ENCODE measurements around the gene SH3RF3. TPM values are rescaled to one million over a fixed set of nuclear protein-coding genes. Genes with fewer than 3 reads are reported as not detected.

The SH3RF3 gene
- polyA plus RNA-seq, 4 donors = 4.5 to 6.4 (median 5.7) TPM

DNA sequence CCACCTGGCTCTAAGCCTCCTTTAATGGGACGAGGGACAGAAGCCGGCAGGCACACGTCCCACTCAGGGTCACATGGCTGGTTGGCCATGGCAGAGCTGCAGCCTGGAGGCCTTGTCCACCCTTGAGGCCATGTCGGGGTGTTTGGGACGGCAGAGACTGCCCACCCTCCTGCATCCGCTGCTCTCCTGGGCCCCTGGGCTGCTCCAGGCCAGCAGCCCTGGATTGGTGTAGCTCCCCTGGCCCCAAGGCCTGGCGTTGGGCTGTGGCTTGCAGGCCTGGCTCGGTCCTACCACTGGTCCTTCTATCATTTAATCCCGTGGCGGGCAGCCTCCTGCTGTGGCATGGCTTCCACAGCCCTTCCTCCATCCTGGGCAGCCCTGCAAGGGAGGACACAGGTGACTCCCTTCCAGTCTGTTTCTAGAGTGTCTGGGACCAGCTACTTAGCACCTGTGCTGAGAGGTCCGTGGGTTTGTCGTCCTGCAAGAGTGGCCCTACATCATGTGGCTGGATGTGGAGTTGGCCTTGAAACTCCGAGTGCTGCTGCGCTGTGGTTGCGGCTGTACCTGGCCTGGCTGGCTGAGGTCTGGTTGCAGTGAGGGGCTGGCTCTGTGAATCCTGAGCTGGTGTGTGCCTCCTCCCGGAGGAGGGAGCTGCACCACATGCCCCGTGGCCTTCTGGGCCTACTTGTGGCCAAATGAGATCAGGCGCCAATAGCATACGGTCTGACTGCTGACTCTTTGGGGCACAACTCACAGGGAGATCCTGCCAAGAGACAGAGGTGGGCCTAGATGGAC is 67.3 kb downstream of the SH3RF3 start:
- no peak for DNase-seq (ENCODE audit: low read depth in 4 of 4, low spot score in 2 of 4)

DNA sequence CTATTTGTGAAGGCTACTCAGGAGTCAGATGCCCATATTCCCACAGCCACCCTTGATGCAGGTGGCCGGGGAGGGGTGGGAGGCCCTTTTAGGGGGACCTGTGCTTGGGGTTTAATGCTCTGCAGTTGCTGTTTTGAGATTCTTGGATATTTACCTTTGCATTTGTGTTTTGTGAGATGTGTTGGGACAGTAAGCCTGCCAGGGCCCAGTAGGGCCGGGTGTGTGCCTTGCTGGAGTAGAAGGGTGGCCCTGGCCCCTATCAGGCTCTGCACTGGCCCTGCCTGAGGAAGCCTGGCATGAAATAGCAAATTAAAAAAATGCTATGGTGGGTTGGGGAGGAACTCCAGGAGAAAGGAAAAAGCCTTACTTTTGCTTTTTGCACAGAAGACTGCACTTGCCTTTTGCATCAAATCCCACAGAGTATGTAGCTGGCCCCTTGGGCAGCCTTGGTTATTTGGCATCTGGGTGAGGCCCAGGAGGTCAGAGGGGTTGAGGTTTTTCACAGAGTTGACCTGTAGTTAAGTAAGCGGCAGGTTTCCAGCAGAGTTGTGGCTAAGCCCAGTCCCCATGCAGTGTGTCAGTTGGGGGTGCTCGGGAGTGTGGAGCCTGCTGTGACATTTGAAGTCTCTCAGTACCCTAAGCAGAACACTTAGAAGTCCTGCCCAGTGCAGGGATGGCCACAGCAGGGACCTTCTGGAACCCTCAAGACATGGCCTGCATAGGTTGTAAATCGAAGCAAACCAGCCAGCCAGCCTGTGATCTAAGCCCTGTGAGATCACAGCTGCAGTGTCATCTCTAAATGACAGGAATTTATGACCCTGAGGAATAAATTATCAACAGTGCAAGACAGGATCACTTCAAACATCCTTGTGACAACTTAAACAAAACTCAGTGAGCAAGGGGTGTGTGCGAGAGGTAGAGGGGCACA is 68.8 kb downstream of the SH3RF3 start:
- DNase-seq (ENCODE audit: low read depth in 4 of 4, low spot score in 2 of 4) = no peak

DNA sequence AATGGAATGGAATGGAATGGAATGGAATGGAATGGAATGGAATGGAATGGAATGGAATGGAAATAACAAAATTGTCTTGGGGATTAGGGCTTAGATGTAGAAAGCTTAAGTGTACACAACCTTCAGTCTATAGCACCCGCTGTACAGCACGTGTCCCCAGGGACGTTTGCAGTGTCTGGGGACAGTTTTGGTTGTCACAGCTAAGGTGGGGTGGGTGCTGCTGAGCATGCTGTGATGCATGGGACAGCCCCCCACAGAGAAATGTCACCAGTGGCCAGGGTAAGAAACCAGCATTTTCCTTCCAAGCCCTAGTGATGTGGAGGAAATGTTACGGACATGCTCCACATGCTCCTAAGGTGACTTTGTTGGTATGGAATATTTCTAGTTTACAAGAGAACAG is 70.8 kb downstream of the SH3RF3 start:
- no peak for DNase-seq (ENCODE audit: low read depth in 4 of 4, low spot score in 2 of 4)

DNA sequence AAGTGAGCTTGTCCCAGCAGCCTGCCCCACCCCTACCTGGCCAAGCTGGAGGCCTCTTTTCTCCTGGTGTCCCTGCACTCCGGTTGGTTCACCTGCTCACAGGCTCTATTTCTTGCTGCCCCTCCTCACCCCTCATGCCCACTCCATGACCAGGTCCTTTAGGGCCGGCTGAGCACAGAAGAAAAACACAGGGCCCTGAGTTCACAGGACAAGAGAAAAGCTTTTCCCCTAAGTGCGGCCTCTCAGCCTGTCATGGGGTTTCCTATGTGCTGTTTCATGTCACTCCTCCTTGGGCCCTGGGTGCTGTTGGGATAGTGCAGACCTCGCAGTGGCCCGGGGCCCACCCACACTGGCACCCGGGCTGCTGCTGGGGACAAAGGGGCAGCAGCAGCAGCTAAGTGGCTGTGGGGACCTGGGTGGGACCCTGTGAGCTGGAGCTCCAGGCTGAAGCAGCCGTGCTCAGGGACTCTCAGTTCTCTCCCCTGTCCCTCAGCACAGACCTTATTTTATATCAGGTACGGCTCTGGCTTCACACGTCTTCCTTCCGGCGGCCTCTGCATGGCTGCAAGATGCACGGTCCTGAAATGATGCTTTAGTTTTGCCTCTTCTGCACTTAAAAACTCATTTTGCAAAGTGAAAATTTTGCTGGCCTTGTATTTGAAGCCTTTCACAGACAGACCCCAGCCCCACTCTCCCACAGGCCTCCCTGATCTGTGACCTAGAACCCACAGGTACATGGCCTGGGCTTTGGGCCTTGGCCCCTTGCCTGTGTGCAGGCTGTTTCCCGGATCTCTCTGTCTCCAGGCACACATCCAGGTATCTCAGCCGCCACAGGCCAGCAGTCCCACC is 71.8 kb downstream of the SH3RF3 start:
- no peak for DNase-seq (ENCODE audit: low read depth in 4 of 4, low spot score in 2 of 4)

DNA sequence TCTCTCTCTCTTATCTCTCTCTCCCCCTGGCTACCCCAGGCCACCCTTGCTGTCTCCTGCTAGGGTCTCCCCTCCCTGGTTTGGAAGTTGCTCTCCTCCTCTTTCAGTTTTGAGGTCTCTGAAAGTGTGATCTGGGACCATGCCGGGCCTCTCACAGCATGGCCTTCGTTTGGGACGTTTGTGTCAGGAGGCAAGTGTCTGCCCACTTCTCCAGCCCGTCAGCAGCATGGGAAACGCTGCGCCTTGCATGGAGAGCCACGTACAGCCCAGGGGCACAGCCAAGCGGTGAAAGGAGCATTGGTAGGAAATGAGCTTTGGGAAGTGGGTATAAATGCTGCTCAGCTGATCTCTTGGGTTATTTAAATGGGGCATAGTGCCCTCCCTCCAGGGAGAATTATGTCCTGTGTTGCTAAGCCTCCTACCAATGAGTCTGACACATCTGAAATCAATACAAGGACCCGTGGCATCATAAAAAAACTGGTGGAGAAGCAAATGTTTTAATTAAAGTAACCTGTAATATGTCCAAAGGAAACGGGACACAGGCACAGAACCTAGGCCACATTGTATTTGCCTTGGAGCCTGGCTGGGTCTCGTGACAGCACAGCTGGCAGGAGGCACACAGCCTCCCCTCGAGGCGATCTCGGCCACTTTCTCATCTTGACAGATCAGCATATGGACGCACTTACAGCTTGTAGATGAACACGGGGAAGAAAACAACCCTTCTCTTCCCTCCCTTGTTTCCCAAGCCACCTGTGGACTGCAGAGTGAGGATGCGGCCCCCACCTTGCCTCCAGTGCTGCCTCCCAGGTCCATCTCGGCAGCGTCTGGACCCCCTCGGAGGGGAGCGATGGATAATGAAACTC is 72.7 kb downstream of the SH3RF3 start:
- no peak for DNase-seq (ENCODE audit: low read depth in 4 of 4, low spot score in 2 of 4)

DNA sequence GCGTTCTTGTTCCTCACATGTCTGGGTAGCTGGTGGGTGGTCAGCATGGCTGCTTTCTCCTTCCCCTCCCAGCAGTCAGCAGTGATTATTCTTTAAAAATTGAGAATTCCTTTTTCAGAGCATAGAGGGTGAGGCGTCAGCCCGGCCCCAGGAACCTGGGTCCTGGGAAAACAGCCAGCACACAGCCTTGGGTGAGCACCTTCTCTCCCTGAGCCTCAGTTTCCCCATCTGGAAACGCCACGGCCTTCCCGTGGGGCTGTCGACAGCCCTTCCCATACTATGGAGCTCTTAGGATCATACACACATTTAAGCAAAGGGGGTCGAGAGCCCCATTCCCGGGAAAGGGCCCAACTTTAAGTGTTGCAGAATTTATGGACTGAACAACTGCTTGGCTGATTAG is 73.5 kb downstream of the SH3RF3 start:
- DNase-seq (ENCODE audit: low read depth in 4 of 4, low spot score in 2 of 4) = no peak

DNA sequence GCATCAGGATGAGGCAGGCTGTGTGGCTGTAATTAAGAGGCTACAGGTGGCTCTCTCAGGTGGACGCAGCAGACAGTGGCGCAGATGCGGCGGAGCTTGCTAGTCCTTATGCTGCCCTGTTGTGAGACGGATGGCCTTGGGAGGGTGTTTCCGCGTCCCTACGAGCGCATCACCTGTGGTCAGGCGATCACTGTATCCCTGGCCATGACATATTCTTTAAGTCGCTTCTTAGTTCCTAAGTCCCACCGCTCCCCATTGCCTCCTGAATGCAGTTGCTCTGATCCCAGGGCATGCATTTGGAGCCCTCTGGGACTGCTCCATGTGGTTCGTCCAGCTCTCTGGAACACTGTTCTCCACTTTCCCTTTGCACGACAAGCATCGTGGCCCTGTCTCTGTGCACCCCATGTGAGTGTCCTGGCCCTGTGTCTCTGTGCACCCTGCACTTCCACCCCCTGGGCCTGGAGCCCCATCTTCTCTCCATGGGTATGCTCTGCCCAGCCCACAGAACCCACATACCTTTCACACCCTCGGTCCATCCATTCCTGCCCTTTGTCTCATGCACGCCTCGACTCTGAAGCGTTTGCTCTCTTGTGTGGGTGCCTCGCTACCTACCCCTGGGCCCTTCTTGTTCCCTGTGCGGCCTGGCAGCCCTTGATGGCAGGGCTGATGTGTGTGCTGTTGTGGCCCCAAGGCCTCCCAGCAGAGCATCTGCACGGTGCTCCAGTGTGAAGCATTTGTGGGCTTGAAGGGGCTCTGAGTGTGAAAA is 74.4 kb downstream of the SH3RF3 start:
- no peak for DNase-seq (ENCODE audit: low read depth in 4 of 4, low spot score in 2 of 4)

DNA sequence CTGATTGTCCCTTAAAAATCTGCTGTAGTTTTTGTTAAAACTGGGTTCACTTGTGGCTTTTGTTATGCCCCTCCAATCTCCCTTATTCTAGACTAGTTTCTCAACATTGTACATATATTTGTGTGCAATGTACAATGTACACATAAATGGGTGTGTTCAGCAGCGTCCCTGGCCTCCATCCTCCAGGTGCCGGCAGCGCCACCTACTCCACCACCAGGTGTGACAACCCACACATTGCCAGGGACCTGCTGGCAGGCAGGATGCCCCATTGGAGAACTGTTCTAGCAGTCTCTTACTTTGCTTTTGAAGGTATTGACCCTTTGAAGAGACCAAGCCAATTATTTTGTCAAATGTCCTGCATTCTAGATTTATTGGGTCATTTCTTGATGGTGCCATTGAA is 75.4 kb downstream of the SH3RF3 start:
- no peak for DNase-seq (ENCODE audit: low read depth in 4 of 4, low spot score in 2 of 4)

DNA sequence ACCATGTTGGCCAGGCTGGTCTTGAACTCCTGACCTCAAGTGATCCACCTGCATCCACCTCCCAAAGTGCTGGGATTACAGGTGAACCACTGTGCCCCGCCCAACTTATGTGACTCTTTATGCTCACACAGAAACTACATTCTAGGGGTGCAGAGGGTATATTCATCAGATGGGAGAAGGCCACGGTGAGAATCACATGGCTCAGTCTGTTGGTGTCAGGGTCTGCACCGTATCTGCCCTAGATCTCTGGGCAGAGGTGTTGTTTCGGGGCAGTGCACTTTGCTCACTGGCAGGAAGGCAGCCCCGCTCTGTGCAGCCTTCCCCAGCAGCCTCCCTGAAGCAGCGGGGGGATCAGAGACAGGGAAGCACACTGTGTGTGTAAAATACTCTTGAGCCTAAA is 76.4 kb downstream of the SH3RF3 start:
- DNase-seq (ENCODE audit: low read depth in 4 of 4, low spot score in 2 of 4) = no peak

DNA sequence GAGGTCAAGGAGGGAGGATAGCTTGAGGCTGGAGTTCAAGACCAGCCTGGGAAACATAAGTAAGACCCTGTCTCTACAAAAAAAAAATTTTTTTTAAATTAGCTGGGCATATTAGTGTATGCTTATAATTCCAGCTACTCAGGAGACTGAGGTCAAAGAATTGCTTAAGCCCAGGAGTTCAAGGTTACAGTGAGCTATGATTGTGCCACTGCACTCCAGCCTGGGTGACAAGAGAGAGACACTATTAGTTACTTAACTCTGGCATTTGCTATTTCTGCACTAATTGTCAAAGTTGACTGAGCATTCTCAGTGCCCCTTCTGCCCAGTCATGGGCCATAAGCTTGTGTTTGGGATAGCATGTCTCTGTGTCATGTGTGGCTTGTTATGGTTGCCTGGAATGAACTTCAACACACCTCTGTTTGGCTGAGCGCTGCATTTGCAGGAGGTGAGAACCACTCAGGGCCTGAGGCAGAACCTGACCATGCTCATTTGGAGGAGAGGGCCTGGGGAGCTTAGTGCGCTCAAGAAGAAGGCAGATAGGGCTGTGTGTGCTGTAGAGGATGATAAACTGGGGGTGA is 77.7 kb downstream of the SH3RF3 start:
- no peak for DNase-seq (ENCODE audit: low read depth in 4 of 4, low spot score in 2 of 4)

DNA sequence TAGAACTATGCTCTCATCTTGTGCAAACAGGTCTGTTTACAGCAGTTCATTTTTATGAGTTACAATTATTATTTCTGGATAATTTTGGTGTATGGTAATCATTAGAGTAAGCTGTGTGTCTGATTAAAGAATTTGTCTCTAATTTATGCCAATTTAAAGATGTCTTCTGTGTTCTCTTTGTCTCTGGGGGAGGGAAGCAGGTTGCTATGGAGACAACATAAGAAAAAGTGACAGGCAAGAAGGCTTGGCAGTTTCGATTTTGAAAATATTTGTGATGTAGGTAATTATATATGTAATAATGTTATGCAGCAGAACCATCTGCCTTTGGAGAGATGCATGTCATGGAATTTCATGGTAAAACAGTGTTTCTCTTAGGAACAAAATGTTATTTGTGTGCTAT is 78.2 kb downstream of the SH3RF3 start:
- DNase-seq (ENCODE audit: low read depth in 4 of 4, low spot score in 2 of 4) = no peak

DNA sequence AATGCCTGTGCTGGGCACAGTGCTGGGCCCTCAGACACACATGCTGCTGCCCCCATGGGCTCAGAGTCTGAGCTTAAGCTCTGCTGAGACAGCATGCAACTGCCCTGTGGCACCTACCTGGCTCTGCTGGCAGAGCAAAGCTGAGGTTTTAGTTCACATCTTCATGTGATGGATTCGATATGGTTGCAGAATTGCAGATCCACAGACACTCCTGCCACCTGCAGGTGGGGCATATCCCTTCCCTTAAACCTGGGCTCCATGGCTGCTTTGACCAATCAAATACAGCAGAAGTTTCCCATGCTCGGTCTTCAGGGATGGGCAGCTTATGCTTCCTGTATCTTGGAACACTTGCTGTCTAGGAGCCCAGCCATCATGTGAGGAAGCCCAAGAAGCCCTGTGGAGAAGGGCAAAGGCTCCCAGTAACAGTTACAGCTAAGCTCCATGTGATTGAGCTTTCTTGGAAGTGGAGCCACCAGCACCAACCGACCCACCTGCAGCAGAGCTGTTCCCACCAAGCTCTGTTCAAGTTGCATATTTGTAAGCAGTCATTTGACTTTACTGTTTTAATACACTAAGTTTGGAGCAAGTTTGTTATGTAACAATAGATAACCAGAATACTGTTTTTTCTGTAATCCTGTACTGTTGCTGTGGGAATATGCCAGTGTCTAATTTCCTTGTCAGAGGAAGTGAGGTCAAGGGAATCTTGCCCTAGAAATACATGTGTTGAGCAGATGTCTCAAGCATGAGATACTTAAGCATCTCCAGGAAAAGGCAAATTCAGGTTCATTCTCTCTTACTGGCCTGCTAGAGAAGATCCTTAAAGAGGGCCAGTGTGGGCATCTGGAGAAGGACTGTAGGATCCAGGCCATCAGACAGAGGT is 79.3 kb downstream of the SH3RF3 start:
- DNase-seq (ENCODE audit: low read depth in 4 of 4, low spot score in 2 of 4) = no peak

DNA sequence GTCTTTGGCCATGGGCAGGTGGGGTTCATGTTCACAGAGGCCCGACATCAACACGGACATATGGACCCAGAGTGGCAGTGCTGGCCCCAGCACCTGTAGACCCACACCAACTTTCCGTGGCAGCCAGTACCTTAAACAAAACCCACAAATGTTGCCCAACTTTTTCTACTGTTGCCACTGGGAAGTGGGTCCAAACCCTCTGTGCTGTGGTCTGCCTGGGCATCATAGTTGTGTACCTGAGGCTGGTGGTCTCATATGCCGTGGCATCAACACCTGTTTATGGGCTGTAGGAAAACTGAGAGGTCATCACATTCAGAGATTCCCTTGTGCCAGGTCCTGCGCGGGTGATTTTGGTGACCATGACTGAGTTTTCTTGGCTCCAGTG is 79.9 kb downstream of the SH3RF3 start:
- DNase-seq (ENCODE audit: low read depth in 4 of 4, low spot score in 2 of 4) = no peak

DNA sequence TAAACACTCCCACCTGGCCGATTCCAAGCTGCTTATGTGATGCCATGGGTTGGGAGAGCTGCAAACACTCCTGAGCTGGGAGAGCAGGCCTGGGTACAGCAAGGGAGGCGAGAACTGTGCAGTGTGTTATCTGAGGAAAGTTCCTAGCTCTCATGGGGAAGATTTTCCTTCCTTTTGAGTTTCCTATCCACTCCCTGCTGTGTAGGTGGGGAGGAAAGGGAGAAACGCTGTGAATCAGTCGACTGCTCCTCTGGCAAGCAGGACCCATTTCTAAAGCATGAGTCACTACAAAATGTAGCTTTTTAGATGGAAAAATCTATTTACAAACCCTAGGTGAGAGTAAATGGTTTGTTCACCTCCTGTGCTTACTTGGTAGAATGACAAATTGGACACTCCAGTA is 80.4 kb downstream of the SH3RF3 start:
- no peak for DNase-seq (ENCODE audit: low read depth in 4 of 4, low spot score in 2 of 4)

DNA sequence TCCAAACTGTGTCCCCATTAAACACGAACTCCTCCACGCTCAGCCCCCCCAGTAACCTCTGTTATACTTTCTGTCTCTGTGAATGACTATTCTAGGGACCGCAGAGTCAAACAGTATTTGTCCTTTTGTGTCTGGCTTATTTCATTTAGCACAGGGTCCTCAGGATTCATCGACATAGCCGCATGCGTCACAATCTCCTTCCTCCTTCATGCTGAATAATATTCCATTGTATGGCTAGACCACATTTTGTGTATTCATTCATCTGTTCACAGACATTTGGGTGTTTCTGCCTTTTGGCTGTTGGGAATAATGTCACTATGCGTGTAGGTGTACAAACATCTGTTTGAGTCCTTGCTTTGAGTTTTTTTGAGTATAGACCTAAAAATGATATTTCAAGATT is 80.9 kb downstream of the SH3RF3 start:
- DNase-seq (ENCODE audit: low read depth in 4 of 4, low spot score in 2 of 4) = no peak

DNA sequence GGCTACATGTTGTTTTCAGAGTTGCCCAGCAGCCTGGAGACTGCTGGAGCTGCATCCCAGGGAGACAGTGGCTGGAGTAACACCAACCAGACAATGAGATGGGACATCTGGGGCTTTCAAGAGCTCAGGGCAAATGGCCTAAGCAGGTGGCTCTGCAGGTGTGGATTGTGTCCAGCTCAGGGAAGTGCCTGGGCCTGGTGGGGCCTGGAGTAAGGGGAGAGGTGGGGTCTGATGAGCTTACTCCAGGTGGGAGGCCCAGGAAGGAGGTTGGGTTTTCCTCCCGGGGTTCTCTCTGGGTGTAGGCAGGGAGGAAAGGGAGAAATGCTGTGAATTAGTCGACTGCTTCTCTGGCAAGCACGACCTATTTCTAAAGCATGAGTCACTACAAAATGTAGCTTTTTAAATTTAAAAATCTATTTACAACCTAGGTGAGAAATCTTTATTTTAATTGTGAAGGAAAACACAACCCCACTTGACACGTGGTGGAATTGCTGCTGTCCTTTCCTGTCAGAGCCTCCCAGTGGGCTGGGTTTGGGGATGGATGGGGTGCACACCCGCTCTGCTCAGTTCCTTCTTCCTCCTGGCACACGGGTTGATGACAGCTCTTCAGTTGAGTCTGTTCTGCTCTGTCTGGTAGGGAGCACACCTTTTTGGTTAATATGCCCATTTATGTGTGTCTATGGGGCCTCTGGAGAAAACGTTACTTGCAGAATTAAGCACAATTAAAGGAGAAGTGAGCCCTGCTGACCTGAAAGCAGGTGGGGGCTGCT is 81.6 kb downstream of the SH3RF3 start:
- no peak for DNase-seq (ENCODE audit: low read depth in 4 of 4, low spot score in 2 of 4)

DNA sequence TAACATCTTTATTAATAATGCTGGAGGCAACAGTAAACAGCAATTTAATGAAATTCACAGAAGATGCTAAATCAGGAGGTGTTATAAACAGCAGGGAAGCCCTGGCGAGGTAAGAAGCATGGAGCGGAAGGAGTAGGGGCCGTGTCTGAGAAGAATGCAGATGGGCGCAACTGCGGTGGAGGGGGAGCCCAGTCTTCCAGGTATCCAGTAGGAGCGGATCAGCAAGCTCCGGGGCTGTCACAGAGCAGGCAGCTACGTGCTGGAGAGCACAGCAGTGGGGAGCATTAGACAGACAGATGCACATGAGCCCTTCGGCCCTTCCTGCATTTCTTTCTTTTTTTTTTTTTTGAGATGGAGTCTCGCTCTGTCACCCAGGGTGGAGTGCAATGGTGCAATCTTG is 82.3 kb downstream of the SH3RF3 start:
- no peak for DNase-seq (ENCODE audit: low read depth in 4 of 4, low spot score in 2 of 4)
